ENCODE measurements around the gene AAK1. TPM values are rescaled to one million over a fixed set of nuclear protein-coding genes. Genes with fewer than 3 reads are reported as not detected.

AAK1 gene
- total RNA-seq, 4 donors from 2014 or later: 42.5 to 55.9 (median 51.2) TPM

DNA sequence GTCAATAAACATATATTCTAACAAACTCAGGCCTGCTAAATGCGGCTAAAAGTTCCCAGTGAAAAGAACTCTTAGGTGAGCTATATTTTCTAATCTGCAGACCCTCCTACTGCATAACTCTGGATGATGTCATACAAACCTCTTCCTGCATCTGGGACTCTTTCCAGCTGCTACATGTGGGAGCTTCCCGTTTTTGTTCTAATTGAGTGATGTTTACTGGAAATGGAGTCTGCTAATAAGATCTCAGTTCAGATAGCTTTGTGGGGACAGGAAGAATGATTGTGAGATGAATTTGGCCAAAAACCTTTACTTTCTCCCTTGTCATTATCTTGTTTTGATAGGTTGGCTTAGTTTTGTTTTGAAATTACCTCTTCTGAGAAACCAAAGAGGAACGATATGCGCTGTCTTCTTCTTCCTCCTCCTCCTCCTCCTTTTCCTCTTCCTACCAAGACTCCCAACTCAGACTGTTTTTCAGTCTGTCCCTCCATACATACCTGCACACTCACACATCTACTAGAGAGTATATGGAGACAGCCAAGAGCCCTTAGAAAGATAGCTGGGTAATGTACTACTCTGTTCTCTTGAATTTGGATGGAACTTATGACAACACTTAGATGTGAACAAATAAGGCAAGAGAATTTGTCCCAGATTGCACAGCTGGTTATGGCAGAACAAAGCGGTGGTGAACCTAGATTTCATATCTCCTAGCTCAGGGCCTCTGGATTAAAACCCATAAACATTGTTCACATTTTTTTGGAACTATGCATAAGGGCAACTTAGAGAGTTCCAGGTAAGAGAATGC, 39.8 kb upstream of the AAK1 start:
- TF ChIP-seq, protein P1, sequence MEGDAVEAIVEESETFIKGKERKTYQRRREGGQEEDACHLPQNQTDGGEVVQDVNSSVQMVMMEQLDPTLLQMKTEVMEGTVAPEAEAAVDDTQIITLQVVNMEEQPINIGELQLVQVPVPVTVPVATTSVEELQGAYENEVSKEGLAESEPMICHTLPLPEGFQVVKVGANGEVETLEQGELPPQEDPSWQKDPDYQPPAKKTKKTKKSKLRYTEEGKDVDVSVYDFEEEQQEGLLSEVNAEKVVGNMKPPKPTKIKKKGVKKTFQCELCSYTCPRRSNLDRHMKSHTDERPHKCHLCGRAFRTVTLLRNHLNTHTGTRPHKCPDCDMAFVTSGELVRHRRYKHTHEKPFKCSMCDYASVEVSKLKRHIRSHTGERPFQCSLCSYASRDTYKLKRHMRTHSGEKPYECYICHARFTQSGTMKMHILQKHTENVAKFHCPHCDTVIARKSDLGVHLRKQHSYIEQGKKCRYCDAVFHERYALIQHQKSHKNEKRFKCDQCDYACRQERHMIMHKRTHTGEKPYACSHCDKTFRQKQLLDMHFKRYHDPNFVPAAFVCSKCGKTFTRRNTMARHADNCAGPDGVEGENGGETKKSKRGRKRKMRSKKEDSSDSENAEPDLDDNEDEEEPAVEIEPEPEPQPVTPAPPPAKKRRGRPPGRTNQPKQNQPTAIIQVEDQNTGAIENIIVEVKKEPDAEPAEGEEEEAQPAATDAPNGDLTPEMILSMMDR (IDR thresholded peaks at IDR 0.05; ENCODE audit: low read depth): no peak

DNA sequence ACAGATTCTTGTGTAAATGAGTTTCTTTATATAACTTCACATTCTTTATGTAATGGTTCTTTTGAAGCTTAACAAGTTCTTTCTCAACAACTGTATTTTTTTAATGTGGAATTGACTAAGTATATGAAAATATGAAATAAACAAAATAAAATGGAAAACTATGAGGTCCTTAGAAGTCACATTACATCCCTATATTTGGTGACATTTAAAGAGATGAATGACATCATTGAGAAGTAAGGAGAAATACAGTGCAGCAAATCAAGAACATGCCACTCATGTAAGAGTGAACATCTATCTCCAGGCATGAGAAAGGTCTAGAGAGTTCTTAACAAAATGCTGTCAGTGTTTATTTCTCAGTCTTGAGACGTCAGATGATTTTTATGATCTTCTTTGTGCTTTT, 39.0 kb upstream of the AAK1 start:
- TF ChIP-seq, protein P1 (IDR thresholded peaks at IDR 0.05; ENCODE audit: low read depth): no peak

GRCh38 chr2:69680001-69680675, 36.6 kb upstream of the AAK1 start:
- TF ChIP-seq, protein P1 (IDR thresholded peaks at IDR 0.05; ENCODE audit: low read depth): no peak

- TF ChIP-seq, protein P1 (IDR thresholded peaks at IDR 0.05; ENCODE audit: low read depth): no peak
These were observed 34.4 kb upstream of the AAK1 start for GRCh38 chr2:69677914-69678313.

GRCh38 chr2:69676146-69676545, 32.6 kb upstream of the AAK1 start:
- TF ChIP-seq, protein P1 (IDR thresholded peaks at IDR 0.05; ENCODE audit: low read depth): no peak

GRCh38 chr2:69674316-69674670, 30.8 kb upstream of the AAK1 start:
- TF ChIP-seq, protein P1 (IDR thresholded peaks at IDR 0.05; ENCODE audit: low read depth): no peak

DNA sequence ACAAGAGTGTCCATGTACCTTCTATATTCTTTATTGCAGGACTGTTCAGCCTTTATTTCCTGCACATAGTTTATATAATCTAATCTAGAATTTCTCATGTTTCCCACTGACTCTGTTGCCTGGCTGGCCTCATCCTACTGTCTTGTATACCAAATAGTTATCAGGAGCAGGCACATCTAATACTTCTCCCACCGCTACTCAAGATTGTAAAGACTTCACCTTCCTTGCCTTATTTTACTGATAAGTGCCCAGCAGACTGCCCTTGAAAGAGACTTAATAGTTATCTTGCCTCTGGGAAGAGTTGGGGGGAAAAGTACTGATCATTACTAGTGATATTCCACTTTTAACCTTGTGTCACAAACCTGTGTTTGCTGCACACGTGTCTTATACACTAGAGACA, 26.1 kb upstream of the AAK1 start:
- TF ChIP-seq, protein P1 (IDR thresholded peaks at IDR 0.05; ENCODE audit: low read depth): no peak

All from subcutaneous adipose tissue (tissue), 4 donors.